H1 (cell line): ENCODE data around the gene CFAP100. TPM values are rescaled to one million over a fixed set of nuclear protein-coding genes. Genes with fewer than 3 reads are reported as not detected.

Experiments
- CHD7 ChIP-seq: fragments of 300-600 bp; sonication (generic); IDR thresholded peaks from 2 replicates; pipeline ENCODE4 v1.7.1; 2012; ENCODE audit warnings: low read length, moderate library complexity, mild to moderate bottlenecking, inconsistent platforms; ENCODE audit not compliant: insufficient replicate concordance
- EZH2 ChIP-seq: fragments of 200-600 bp; sonication (generic); IDR thresholded peaks from 2 replicates; pipeline ENCODE4 v1.7.1; 2012; ENCODE audit warnings: low read depth, mild to moderate bottlenecking, moderate library complexity, low read length, inconsistent platforms; ENCODE audit not compliant: severe bottlenecking
- HDAC2 ChIP-seq, 2 experiments: fragments of 300-600 bp in 1 of 2; sonication (generic) in 1 of 2; IDR thresholded peaks; 2 replicates each; pipeline ENCODE4 v1.6.1; 2011 to 2012; ENCODE audit warnings: low read depth in 2 of 2, low read length in 2 of 2, mild to moderate bottlenecking in 2 of 2, moderate library complexity in 2 of 2, borderline replicate concordance in 1 of 2, inconsistent platforms in 1 of 2
- MAFK ChIP-seq: IDR thresholded peaks from 2 replicates; pipeline ENCODE4 v1.6.1; 2012; ENCODE audit warnings: low read depth, mild to moderate bottlenecking, improper control_type of control experiment, low read length
- RBBP5 ChIP-seq: IDR thresholded peaks from 2 replicates; pipeline ENCODE4 v1.7.1; 2012; ENCODE audit warnings: low read depth, mild to moderate bottlenecking, inconsistent platforms, low read length, moderate library complexity, borderline replicate concordance
- RNF2 ChIP-seq: fragments of 200-900, 300-1000 bp; sonication (generic); IDR thresholded peaks from 2 replicates; pipeline ENCODE4 v1.7.1; 2016; ENCODE audit warnings: borderline replicate concordance, low read depth, mild to moderate bottlenecking, antibody characterized with exemption, low read length; ENCODE audit not compliant: poor library complexity, severe bottlenecking; ENCODE audit errors: missing control alignments
- SP2 ChIP-seq: IDR thresholded peaks from 2 replicates; pipeline ENCODE4 v1.6.1; 2012; ENCODE audit warnings: mild to moderate bottlenecking, low read length, inconsistent platforms
- SRF ChIP-seq: IDR thresholded peaks from 2 replicates; pipeline ENCODE4 v1.6.1; 2011; ENCODE audit warnings: mild to moderate bottlenecking, low read depth, low read length, moderate library complexity
- polyA plus RNA-seq, 7 experiments: library from polyadenylated mRNA; depleted of rRNA in 3 of 7; stranded (reverse) in 5 of 7; unstranded in 2 of 7; fragments of >200 nt in 5 of 7; fragments of 200-250 nt in 2 of 7; gene quantifications; 1 replicate in 5 of 7; 2 replicates in 1 of 7; 4 replicates in 1 of 7; pipeline versions ENCODE4 v1.2.1 to v1.2.3, GENCODE V29; 2011 to 2013; ENCODE audit warnings: missing spikeins in 2 of 7, mixed read lengths in 2 of 7
- total RNA-seq: library from RNA; stranded (reverse); fragmentation: NEBNext Ultra II Directional; extraction: Animal tissue kit (Norgen Biotek cat#: 25700); gene quantifications from 2 replicates; pipeline ENCODE4 v1.2.1, GENCODE V29; 2021

Gene CFAP100
- total and polyA plus RNA-seq, 2 of the 8 experiments (the other 6 are each of a cell fraction or from before 2014, with no cell fraction given), result 0.17 TPM; not detected in 1

- TF ChIP-seq CHD7 (no peak), HDAC2 (IDR thresholded peaks at IDR 0.05; ENCODE audit: borderline replicate concordance in 1 of 2, low read depth in 2 of 2, low read length in 2 of 2) (no peak), MAFK (no peak), EZH2 (no peak), RNF2 (no peak), SP2 (no peak), SRF (no peak), RBBP5 (no peak)
Observed at GRCh38 chr3:126402666-126403302, 8.1 kb downstream of the CFAP100 start (continued).
